Suppressor macrophage treated with lipopolysaccharide for 4 hours (primary cell): ENCODE data around the gene ZNF292.
"Not testable (repeated sequence)": the region's sequence is repeated elsewhere in the genome, so short reads cannot be mapped to it uniquely, and the experiment has no call there.

Experiments used
- DNase-seq: peaks from one replicate; pipeline ENCODE4 v3.0.0-alpha.2; 2020

ZNF292 gene

GRCh38 chr6:87220997-87221396, 65.6 kb downstream of the ZNF292 start:
- DNase-seq = no peak

- DNase-seq = no peak
Observed at GRCh38 chr6:87222676-87223075, 67.3 kb downstream of the ZNF292 start.

GRCh38 chr6:87224971-87225370, 69.6 kb downstream of the ZNF292 start:
- no peak for DNase-seq

- no peak for DNase-seq
Observed at GRCh38 chr6:87225511-87225910, 70.1 kb downstream of the ZNF292 start.

GRCh38 chr6:87225937-87226336, 70.6 kb downstream of the ZNF292 start:
- no peak for DNase-seq

GRCh38 chr6:87230801-87231200, 75.4 kb downstream of the ZNF292 start:
- DNase-seq = no peak

- peak; percentile 44 for DNase-seq
Observed at GRCh38 chr6:87237804-87238203, 82.4 kb downstream of the ZNF292 start.

- not testable (repeated sequence) for DNase-seq
Observed at GRCh38 chr6:87239098-87239635, 83.8 kb downstream of the ZNF292 start.

GRCh38 chr6:87241304-87241703, 85.9 kb downstream of the ZNF292 start:
- no peak for DNase-seq

GRCh38 chr6:87242311-87242710, 86.9 kb downstream of the ZNF292 start:
- no peak for DNase-seq

- DNase-seq = no peak
Observed at GRCh38 chr6:87243812-87244211, 88.4 kb downstream of the ZNF292 start.

- no peak for DNase-seq
Observed at GRCh38 chr6:87244380-87244779, 89.0 kb downstream of the ZNF292 start.

- no peak for DNase-seq
Observed at GRCh38 chr6:87250019-87250418, 94.7 kb downstream of the ZNF292 start.

- DNase-seq = peak; percentile 11
Observed at GRCh38 chr6:87251225-87251624, 95.9 kb downstream of the ZNF292 start.

GRCh38 chr6:87251725-87252124, 96.4 kb downstream of the ZNF292 start:
- DNase-seq = no peak

GRCh38 chr6:87257046-87257445, 101.7 kb downstream of the ZNF292 start:
- no peak for DNase-seq

GRCh38 chr6:87257565-87257964, 102.2 kb downstream of the ZNF292 start:
- no peak for DNase-seq

GRCh38 chr6:87257975-87258374, 102.6 kb downstream of the ZNF292 start:
- no peak for DNase-seq

- no peak for DNase-seq
Observed at GRCh38 chr6:87259791-87260190, 104.4 kb downstream of the ZNF292 start.

- no peak for DNase-seq
Observed at GRCh38 chr6:87261534-87261933, 106.2 kb downstream of the ZNF292 start.

GRCh38 chr6:87264481-87264880, 109.1 kb downstream of the ZNF292 start:
- no peak for DNase-seq

GRCh38 chr6:87274660-87275274, 119.4 kb downstream of the ZNF292 start:
- no peak for DNase-seq

GRCh38 chr6:87276624-87277023, 121.3 kb downstream of the ZNF292 start:
- no peak for DNase-seq

- DNase-seq = no peak
Observed at GRCh38 chr6:87277123-87277522, 121.8 kb downstream of the ZNF292 start.

- DNase-seq = no peak
Observed at GRCh38 chr6:87279196-87279595, 123.8 kb downstream of the ZNF292 start.
